HG03432 (cell line): ENCODE results near the gene RPTOR.

ENCODE experiments used
- ATAC-seq: cut with Tn5 transposase; IDR thresholded peaks from one replicate; pipeline ENCODE4 v1.9.1; 2021; ENCODE audit warnings: mild to moderate bottlenecking, moderate library complexity; ENCODE audit not compliant: unreplicated experiment

Gene RPTOR

DNA sequence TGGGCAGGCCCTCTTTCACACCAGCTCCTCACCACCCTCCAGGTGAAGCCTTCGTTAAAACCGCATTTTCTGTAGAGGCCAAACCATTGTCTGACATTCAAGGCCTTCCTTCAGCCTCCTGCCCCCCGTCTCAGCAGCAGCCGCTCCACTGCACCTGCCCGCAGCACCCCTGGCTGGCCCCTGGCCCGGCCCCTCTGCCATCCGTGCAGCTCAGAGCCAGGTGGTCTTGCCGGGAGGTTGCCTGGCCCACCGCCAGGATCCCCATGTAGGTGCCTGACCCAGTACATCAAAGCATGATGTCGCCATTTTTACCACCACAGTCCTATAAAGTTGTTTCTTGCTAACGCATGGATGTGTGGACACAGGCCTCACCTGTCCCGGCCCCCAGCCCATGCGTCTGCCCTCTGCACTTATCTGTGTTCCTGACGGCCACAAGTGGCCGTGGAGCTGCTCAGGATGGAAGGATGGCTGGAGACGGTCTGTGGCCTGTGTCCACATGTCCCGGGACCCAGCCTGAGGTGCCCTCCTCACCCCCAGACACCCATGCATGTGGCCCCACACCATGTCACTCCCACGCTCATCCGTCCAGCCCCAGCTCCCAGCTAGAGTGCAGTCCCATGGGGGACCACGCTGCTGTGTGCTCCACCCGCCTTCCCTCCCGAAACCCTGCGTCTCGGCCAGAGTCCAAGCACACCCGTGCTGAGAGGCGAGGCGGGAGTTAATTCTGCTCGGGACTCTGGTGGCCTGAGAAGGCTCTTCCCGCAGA is 357.7 kb downstream of the RPTOR start:
- ATAC-seq = no peak

DNA sequence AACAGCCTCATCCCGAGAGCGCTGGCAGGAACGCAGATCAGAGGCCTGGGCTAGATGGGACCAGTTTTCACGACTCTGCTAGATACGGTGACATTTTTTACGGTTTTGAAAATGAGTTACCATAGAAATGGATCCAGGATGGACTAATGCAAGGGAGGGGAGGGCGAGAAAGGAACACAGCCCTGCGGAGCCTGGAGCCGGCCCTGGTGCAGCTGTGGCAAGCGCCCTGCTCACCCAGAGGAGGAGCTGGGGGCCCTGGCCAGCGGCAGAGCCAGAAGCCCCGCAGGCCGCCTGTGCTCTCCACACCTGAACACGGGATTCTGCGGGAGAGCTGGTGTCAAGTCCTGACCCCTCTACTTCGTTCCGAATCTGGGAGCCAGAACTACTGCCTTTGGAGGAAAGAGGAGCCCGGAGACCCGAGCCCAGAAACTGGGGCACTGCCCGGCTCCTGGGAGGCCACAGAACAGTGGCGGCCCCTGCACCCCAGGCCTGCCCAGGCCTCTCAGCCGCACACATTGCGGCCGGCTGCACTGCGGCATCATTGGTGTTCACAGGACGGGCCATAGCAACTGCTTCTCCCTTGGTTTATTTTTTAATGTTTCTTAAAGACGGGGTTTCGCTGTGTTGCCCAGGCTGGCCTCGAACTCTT is 358.4 kb downstream of the RPTOR start:
- ATAC-seq = no peak

DNA sequence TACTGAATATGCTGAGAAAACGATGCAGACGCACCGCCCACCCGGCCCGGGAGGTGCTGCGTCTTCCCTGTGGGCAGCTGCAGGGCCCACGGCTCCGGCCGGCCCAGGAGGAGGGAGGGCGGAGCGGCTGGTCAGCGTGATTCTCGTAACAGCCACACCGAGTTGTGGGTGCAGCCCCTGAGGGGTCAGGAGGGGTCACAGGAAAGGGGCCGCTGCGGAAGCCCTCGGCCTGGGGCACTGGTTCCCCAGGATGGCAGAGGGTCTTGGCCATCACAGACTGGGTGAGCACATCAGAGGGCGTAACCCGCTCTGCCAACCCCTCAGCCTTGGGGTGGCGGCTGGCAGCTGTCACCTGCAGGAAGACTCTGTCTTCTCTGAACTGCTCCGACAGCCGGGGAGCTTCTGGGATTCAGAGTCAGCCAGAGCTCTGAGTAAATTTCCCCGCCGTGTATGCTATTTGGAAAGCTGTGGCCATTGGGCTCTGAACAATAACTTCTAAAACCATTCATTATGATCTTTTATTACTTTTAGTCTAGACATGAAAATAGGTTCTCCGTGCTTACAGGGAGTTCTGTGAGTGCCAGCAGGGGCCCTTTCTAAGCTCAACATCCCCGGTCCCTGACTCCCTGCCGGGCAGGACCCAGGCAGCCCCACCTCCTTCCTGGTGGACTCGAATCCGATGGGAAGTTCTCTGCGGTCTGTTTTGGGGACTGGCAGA is 359.6 kb downstream of the RPTOR start:
- ATAC-seq = no peak

DNA sequence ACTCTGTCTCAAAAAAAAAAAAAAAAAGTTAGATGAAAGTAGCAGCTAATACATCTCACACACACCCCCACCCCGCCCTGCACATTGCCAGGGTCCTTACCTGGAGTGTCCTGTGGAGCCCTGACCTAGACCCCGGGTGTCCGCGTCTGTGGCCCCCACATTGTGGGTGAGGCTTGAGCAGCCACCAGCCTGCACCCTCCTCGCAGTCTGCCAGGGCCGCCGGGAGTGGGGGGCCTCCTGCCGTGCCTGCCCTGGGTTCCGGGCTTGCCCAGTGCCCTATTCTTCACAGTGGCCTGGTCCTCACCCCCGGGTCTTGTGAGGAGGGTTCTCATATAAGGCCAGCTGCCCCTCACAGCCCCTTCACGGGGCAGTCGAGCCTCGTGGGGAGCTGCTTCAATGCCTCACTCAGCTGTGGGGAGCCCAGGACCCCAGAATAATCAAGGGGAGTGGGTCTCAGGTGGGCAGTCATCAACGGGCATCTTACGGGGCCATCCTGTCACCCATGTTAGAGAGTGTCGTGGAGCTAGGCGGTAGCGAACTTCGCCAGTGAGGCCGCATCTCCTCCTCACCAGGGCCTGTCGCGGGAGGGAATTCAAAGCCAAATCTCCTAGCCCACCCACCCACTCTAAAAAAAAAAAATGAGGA is 361.1 kb downstream of the RPTOR start:
- ATAC-seq = no peak

DNA sequence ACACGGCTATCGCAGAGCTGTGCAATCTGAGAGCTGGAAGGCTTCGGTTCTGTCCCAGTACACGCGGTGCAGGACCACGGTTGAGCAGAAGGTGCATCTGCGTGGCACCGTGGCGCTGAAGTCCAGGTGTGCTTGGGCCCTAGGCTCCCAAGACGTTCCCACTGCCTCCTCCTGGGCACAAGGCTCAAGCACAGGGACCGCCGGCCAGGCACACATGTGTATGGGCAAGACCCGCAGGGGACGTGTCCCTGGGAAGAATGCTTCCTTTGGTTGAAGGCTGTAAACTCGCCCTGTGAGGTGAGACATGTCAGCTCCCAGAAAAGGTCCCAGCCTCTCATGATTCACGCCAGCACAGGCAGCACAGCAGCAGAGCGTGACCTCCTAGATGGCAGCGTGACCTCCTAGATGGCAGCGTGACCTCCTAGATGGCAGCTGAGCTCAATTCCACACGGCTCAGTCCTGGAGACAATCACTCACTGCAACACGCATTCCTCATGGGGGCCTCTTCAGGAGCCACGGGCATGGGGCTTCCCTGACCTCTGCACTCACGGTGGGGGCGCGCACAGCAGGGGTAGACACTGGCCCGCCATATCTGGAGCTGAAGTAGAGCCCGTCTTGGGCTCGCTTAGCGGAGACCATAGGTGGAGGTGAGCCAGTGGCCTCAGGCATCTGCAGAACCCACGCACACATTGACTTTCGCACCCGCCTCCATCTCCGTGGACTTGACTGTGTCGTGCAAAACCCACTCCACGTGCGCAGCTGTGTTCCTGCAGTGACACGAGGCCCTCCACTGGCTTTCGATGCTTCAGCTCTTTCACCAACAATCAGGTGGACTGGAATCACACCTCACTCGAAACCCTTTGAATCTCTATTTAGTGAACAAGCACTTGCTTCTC is 362.0 kb downstream of the RPTOR start:
- ATAC-seq = no peak

DNA sequence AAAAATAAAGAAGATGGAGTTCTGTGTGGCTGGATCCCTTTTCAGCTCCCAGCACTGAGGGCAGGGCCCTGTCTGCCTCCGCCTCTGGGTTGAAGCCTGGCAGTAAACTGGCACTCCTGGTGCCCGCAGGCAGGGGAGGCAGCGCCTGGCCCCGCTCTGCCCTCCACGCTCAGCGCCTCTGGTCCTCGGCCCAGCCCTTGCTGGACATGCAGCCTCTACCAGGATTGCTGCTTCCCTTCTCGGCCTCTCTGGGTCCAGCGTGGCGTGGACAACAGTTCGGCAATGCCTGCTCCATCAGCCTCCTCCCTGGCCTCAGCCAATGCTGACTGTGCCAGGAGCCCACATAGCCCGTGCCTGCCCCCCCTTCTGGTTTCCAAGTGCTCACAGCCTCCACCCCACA is 362.6 kb downstream of the RPTOR start:
- no peak for ATAC-seq

DNA sequence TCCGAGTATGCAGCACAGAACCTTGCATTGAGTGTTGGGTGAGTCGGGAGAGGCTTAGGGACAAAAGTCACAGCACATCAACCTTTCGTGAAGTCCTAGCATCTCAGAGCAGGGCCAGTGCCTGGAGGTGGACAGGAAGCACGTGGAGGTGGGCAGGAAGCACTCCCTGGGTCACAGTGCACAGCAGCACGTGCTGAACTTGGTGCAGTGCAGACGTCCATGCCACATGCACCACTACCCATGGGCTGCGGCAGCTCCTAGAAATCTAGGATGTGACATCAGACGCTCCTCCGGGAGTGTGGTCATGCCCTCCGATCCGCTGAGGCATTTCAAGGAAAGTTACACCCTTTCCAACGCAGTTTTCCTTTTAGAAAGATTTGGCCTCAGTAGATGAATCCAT is 363.6 kb downstream of the RPTOR start:
- ATAC-seq = no peak

DNA sequence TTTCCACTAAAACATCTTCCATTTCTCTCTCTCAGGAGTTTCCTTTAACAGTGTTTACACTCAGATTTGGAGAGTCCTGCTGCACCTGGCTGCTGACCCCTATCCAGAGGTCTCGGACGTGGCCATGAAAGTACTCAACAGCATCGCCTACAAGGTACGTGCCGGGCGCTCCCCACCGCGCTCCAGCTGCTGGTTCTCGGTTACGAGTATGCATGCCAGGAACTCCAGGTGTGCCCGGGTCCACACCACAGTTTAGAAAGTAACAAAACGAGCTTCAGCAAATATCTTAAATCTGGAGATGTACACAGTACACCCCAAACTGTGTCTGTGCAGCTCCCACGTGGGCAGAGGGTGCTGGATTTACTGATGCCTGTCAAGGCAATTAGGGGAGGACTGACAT is 364.1 kb downstream of the RPTOR start:
- ATAC-seq = no peak

DNA sequence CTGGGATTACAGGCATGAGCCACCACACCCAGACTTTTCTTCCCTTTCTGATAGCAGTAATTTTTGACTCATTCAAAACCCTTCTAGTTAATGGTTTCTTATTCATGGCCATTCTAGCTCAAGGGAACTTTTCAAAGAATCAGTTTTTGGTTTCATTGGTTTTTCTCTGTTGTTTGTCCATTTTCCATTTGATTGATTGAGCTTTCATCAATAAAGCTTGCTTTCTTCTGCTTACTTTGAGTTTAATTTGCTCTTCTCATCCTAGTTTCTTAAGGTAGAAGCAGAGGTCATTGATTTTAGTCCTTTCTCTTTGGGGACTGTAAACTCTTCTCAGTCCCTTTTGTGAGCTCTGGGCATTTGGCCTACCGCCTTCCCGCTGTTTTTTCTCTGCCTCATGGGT is 365.0 kb downstream of the RPTOR start:
- no peak for ATAC-seq

DNA sequence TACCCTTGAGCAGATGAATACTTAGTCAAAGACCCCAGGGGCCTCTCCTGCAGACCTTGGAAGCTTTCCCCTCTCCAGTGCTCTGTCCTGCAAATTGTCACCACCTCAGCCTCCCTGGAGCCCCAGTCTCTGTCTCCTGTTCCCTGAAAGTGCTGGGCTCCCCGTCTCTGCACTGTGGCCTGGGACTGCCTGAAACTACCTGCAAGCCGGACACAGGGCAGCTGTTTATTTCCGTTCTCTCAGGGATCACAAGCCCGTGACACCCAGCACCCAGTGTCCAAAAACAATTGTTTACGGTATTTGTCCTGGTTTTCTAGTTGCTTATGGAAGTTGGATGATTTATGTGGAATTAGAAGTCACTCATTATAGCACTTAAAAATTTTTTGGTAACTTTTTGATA is 365.4 kb downstream of the RPTOR start:
- no peak for ATAC-seq

DNA sequence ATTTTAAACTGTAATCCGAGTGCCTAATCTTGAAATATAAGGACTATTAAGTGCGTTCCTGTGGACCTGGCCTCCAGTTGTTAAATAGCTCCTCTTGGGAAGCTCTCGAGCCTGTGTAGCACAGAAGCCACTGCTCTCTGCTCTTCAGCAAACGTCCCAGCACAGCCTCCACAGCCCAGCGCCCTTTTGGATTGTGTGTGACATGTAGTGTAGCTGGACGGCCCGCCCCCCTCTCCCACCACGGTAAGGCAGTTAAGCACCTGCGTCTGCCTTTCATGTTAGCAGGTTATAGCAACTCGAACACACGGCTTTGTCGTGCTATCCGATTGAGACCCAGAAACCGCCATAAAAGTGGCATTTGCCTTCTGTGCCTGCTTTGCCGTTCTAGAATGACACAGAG is 367.8 kb downstream of the RPTOR start:
- no peak for ATAC-seq

DNA sequence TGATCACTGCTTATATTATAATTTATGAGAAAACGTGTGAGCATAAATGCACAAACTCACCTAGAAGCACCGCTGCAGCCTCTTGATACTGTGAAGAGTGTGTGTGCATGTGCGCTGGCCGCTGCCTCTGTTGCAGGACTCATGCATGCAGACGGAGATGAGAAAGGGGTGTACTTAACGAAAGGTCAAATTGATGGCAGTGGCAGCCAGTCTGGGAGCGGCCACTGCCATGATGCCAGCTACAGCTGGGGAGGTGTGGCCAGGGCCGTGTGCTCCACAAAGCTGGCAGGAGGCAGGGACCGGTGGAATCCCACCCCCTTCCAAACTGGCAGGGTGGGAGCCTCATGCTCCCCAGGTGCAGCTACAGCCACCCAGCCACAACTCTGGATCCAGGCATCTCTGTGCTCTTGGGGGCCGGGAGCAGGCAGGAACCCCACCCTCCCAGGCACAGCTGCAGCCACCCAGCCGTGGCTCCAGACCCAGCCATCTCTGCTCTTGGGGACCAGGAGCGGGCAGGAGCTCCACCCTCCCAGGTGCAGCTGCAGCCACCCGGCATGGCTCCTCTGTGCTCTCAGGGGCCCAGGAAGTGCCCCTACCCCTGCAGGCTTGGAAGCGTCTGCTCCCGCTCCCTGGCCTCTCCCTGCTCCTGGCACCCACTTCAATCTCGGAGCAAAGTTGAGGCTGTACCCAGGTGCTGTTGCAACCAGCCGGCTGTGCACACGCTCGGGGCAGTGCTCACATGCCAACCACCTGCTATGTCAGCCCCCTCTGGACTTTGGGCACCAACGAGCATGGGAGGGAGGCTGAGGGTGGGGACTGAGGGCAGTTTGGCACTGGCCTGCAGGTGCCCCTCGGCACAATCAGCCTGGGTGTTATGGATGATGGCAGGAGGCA is 369.5 kb downstream of the RPTOR start:
- ATAC-seq = no peak

DNA sequence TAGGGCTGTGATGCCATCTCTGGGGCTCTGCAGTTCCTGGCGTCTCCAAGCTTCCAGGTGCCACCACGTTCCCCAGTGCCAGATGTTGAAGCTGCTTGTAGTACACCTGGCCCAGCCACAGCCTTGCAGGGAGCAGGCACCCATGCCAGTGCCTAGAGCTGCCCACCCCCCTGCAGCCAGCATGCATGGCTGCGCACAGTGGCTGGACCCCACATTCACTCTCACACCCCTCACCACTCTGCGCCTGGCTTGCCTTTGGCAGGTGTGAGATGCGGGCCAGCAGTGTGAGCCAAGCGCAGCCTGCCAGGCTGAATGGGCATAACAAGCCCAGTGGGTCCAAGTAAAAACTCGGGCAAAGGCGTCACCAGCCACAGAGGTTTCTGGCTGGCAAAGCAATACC is 371.6 kb downstream of the RPTOR start:
- no peak for ATAC-seq

DNA sequence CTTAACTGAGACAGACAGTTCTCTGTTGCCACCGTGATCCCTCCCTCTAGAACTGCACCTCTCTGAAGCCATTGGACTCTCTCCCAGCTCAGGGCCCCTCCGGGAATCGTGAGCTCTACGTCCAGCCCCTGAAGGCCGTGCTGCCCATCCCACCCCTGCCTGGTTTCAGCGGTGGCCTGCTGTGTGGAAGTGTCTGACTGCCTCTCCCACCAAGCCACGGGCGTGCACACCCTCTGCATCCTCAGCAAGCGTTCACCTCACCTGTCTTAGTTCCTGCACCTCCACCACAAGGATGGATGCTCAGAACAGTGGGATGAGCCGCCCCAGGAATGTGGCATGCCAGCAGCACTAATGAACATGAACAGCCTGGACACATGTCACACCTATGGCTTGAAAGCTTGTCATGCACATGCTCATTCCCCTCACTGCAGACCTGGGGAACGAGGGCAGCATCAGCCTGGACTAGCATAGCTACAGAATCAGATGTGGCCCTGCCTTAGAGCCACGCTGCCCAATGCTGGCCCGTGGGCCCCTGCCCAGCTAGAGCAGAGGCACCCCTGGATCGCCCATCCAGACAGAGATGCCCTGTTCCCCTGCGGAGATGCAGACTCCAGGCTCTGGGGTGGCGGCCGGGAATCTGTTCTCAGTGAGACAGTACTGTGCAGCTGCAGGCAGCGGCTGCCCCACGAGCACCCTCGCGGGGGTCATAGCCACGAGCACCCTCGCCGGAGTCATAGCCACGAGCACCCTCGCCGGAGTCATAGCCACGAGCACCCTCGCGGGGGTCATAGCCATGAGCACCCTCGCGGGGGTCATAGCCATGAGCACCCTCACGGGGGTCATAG is 373.3 kb downstream of the RPTOR start:
- no peak for ATAC-seq

DNA sequence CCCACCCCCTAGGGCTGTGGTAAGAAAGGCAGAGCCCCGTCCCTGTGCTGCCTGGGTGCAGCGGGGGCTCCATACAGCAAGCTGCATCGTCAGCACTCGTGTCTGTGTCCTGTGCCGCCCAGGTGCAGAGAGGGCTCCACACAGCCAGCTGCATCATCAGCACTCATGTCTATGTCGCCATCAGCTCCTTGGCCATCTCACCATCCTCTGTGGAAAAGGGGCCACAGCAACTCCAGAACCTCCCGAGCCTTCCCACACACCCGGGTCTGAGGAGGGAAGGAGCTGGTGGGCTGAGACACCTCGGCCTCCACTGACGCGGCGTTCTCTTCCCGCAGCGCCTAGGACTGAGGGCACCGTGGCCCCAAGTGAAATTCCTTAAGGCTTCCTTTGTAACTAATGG is 374.1 kb downstream of the RPTOR start:
- no peak for ATAC-seq

DNA sequence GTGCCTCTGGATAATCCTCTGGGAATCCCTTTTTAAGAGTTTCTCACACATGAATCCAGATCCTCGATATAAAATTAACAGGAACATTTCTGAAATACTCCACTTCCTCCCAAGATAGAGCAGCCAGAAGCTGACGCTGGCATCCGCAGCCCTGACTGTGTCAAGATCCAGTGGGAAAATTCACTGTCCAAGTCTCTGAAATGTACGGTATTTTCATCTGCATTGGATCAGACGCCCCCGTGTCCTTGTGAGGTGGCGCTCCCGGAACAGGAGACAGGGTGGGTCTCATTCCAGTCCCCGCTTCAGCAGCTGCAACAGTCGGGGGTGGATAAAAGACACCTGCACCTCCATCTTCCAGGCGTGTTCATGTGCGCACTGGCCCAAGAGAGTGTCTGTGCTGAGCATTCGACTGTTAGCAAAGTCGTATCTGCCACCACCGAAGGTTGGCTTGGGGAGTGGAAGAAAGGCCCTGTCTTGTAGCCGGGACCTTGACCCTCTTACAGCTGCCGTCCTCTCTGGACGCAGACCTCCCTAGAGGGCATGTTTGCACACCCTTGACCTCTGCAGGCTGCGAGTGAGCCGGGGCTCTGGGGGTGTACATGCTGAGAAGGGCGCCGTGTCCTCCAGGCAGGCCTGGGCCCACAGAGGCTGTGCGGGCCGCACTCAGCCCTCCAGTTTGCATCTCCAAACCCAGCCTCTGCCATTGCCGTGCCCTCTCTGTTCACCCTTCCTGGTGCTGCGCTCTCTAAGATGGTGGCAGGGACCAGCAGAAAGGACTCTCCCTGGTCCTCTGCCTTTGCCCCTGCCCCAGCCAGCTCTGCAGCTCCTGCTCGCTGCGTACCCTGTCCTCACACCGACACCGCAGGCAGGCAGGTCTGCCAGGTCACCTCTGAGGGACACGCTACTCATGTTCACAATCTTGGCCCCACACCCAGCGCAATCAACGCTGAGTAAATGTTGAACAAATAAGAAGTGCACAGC is 375.0 kb downstream of the RPTOR start:
- no peak for ATAC-seq

DNA sequence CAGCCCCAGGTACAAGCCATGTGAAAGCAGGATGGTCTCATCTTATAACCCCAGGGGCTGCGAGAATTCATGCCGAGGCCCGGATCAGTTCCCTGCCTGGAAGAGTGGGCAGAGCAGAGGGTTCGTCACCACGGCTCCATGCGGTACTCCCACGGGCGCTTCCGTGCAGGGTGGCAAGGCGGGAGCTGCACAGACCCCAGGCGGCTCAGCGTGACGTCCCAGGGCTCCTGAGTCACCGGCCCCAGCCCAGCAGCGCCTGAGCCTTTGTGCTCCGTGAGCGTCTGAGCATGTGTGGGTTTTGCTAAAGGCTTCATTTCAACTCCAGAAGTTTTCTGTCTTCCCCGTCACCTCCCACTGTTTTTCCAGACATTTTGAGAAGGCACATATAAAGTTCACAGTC is 375.8 kb downstream of the RPTOR start:
- no peak for ATAC-seq

DNA sequence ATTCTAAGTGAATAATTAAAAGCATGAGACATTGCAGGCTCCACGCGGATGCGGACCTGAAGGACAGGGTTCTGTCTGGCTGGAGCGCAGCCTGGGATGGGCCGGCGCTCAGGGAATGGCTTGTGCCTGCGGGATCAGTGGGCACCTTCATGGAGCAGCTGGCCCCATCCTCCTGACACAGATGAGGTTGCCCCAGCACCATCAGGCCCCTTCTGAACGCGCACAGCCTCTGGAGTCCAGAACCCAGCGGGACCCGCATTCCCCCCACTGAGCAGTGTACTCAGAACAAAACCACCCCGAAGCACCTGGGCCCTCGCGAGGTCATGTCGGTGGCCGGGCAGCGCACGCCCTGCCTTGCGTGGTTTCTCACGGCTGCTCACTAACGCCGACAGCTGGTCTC is 376.5 kb downstream of the RPTOR start:
- ATAC-seq = no peak
